ENCODE measurements around the gene MCUR1.

MCUR1 gene

GRCh38 chr6:13814176-13814937 lies at the start of gene MCUR1:
TSS of gene MCUR1 (minus strand) at chr6:13814557. CDS start at chr6:13814429, 128 bp downstream.
- no peak for TF ChIP-seq EGR1 (IDR thresholded peaks at IDR 0.05)
- TF ChIP-seq, protein P1, sequence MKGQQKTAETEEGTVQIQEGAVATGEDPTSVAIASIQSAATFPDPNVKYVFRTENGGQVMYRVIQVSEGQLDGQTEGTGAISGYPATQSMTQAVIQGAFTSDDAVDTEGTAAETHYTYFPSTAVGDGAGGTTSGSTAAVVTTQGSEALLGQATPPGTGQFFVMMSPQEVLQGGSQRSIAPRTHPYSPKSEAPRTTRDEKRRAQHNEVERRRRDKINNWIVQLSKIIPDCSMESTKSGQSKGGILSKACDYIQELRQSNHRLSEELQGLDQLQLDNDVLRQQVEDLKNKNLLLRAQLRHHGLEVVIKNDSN (IDR thresholded peaks at IDR 0.05), result peak; percentile 96
- no peak for TF ChIP-seq CREB1 (IDR thresholded peaks at IDR 0.05; ENCODE audit: low read depth)
- no peak for TF ChIP-seq CEBPB (IDR thresholded peaks at IDR 0.05)
- no peak for TF ChIP-seq YY1 (IDR thresholded peaks at IDR 0.05; ENCODE audit: low read depth)
- TF ChIP-seq RAD21 (IDR thresholded peaks at IDR 0.05; ENCODE audit: low read depth), result peak; percentile 10; the same call in 1 of the 2 replicates
- TF ChIP-seq EP300 (IDR thresholded peaks at IDR 0.05; ENCODE audit: borderline replicate concordance), result 0 out of 2 replicates have a peak, but pooled peaks have one; percentile 34
- TF ChIP-seq, protein P2, sequence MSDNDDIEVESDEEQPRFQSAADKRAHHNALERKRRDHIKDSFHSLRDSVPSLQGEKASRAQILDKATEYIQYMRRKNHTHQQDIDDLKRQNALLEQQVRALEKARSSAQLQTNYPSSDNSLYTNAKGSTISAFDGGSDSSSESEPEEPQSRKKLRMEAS (IDR thresholded peaks at IDR 0.05), result peak; percentile 67; the same call in 1 of the 2 replicates
- no peak for TF ChIP-seq TEAD4 (IDR thresholded peaks at IDR 0.05)
- no peak for TF ChIP-seq FOXM1 (IDR thresholded peaks at IDR 0.05; ENCODE audit: borderline replicate concordance, low read depth)
- TF ChIP-seq TAF1 (IDR thresholded peaks at IDR 0.05; ENCODE audit: low read depth), result peak; percentile 36; the same call in 1 of the 2 replicates
- TF ChIP-seq, protein P3, sequence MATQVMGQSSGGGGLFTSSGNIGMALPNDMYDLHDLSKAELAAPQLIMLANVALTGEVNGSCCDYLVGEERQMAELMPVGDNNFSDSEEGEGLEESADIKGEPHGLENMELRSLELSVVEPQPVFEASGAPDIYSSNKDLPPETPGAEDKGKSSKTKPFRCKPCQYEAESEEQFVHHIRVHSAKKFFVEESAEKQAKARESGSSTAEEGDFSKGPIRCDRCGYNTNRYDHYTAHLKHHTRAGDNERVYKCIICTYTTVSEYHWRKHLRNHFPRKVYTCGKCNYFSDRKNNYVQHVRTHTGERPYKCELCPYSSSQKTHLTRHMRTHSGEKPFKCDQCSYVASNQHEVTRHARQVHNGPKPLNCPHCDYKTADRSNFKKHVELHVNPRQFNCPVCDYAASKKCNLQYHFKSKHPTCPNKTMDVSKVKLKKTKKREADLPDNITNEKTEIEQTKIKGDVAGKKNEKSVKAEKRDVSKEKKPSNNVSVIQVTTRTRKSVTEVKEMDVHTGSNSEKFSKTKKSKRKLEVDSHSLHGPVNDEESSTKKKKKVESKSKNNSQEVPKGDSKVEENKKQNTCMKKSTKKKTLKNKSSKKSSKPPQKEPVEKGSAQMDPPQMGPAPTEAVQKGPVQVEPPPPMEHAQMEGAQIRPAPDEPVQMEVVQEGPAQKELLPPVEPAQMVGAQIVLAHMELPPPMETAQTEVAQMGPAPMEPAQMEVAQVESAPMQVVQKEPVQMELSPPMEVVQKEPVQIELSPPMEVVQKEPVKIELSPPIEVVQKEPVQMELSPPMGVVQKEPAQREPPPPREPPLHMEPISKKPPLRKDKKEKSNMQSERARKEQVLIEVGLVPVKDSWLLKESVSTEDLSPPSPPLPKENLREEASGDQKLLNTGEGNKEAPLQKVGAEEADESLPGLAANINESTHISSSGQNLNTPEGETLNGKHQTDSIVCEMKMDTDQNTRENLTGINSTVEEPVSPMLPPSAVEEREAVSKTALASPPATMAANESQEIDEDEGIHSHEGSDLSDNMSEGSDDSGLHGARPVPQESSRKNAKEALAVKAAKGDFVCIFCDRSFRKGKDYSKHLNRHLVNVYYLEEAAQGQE (IDR thresholded peaks at IDR 0.05; ENCODE audit: low read depth), result no peak; the same call in 1 of the 2 replicates
- TF ChIP-seq NFIC (IDR thresholded peaks at IDR 0.05), result no peak
- peak; percentile 50; the same call in 1 of the 2 replicates for TF ChIP-seq TCF12 (IDR thresholded peaks at IDR 0.05; ENCODE audit: low read depth)
- TF ChIP-seq ZBTB7A (IDR thresholded peaks at IDR 0.05; ENCODE audit: low read depth), result peak; percentile 26; the same call in 1 of the 2 replicates

GRCh38 chr6:13863699-13864155 lies 49.4 kb upstream of the MCUR1 start:
- TF ChIP-seq FOXM1 (IDR thresholded peaks at IDR 0.05; ENCODE audit: borderline replicate concordance, low read depth), result no peak
- no peak for TF ChIP-seq RAD21 (IDR thresholded peaks at IDR 0.05; ENCODE audit: low read depth)
- TF ChIP-seq TAF1 (IDR thresholded peaks at IDR 0.05; ENCODE audit: low read depth), result no peak
- TF ChIP-seq, protein P3 (IDR thresholded peaks at IDR 0.05; ENCODE audit: low read depth), result no peak

DNA sequence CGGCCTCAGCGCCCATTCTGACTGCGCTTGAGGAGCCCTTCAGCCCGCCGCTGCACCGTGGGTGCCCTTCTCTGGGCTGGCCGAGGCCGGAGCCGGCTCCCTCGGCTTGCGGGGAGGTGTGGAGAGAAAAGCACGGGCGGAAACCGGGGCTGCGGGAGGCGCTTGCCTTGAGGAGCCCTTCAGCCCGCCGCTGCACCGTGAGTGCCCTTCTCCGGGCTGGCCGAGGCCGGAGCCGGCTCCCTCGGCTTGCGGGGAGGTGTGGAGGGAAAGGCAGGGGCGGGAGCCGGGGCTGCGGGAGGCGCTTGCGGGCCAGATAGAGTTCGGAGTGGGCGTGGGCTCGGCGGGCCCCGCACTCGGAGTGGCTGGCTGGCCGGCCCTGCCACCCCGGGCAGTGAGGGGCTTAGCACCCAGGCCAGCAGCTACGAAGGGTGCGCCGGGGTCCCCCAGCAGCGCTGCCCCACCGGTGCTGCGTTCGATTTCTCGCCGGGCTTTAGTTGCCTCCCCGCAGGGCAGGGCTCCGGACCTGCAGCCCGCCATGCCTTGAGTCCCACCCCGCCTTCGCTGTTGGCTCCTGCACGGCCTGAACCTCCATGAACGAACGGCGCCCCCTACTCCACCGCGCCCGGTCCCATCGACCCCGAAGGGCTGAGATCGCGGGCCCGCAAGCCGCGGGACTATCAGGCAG lies 45.7 kb upstream of the MCUR1 start:
- TF ChIP-seq, protein P2 (IDR thresholded peaks at IDR 0.05), result no peak
- TF ChIP-seq TAF1 (IDR thresholded peaks at IDR 0.05; ENCODE audit: low read depth), result no peak
- no peak for TF ChIP-seq ZBTB7A (IDR thresholded peaks at IDR 0.05; ENCODE audit: low read depth)
- no peak for TF ChIP-seq CREB1 (IDR thresholded peaks at IDR 0.05; ENCODE audit: low read depth)
- TF ChIP-seq FOXM1 (IDR thresholded peaks at IDR 0.05; ENCODE audit: borderline replicate concordance, low read depth), result no peak
- no peak for TF ChIP-seq TEAD4 (IDR thresholded peaks at IDR 0.05)
- no peak for TF ChIP-seq RAD21 (IDR thresholded peaks at IDR 0.05; ENCODE audit: low read depth)
- no peak for TF ChIP-seq EP300 (IDR thresholded peaks at IDR 0.05; ENCODE audit: borderline replicate concordance)
- TF ChIP-seq, protein P1 (IDR thresholded peaks at IDR 0.05), result no peak
- TF ChIP-seq NFIC (IDR thresholded peaks at IDR 0.05), result no peak
- TF ChIP-seq, protein P3 (IDR thresholded peaks at IDR 0.05; ENCODE audit: low read depth), result no peak
- no peak for TF ChIP-seq TCF12 (IDR thresholded peaks at IDR 0.05; ENCODE audit: low read depth)
- TF ChIP-seq EGR1 (IDR thresholded peaks at IDR 0.05), result no peak
- TF ChIP-seq YY1 (IDR thresholded peaks at IDR 0.05; ENCODE audit: low read depth), result no peak
- no peak for TF ChIP-seq CEBPB (IDR thresholded peaks at IDR 0.05)
